K562 (cell line): ENCODE data around the gene PRPF8. TPM values are rescaled to one million over a fixed set of nuclear protein-coding genes. Genes with fewer than 3 reads are reported as not detected.
A peak's percentile ranks its signal among the peaks of the same experiment; 100 is the strongest.

Source experiments
- ATAC-seq: fragments of 200-7000 bp; cut with Tn5 transposase; 3 replicates; pipeline ENCODE4 v1.9.1; 2020; ENCODE audit warnings: moderate library complexity
- BruUV-seq: library from RNA; stranded (reverse); fragments of 400-500 nt; replicated peaks from 2 replicates; lab custom pipeline; 2021; lab: Mats Ljungman, UMichigan
- CTCF ChIA-PET: fragments of 300-600 bp; formaldehyde crosslinking; extraction: SDS; loops from one replicate; lab custom pipeline; 2021; ENCODE audit warnings: low intra/inter-chr PET ratio; lab: Yijun Ruan, JAX
- POLR2A ChIA-PET: fragments of 300-600, 350-650 bp; sonication (Branson Sonifier 250); formaldehyde crosslinking; extraction: SDS; loops from one replicate; lab custom pipeline; 2021; ENCODE audit warnings: antibody characterized with exemption, inconsistent platforms; lab: Yijun Ruan, JAX
- DNase-seq, 4 experiments: peaks; one replicate each; pipeline versions ENCODE4 v3.0.0 to v3.0.0-alpha.2; 2011 to 2018; ENCODE audit warnings: low spot score in 3 of 4, mixed read lengths in 3 of 4; ENCODE audit errors: extremely low read depth in 1 of 4
- FAIRE-seq: peaks from 2 replicates; lab custom pipeline; 2011; peaks lifted over from hg19 to GRCh38; lab: Jason Lieb, UNC
- H2AFZ ChIP-seq: 2 replicates; pipeline ENCODE4 v1.6.0; 2011; ENCODE audit warnings: low read depth, low read length, control low read depth, inconsistent platforms
- H3K27ac ChIP-seq: fragments of 200-600 bp; 3 replicates; pipeline ENCODE4 v1.8.0; 2011; ENCODE audit warnings: low read depth, mild to moderate bottlenecking, control low read depth, inconsistent platforms, low read length, moderate library complexity, mixed read lengths; ENCODE audit errors: extremely low read depth
- H3K27me3 ChIP-seq, 2 experiments: fragments of 300-600 bp in 1 of 2; 2 replicates in 1 of 2; 3 replicates in 1 of 2; pipeline versions ENCODE4 v1.6.0 to v1.8.0; 2011; ENCODE audit warnings: inconsistent platforms in 2 of 2, low read length in 2 of 2, mild to moderate bottlenecking in 1 of 2, mixed read lengths in 1 of 2, moderate library complexity in 1 of 2; ENCODE audit not compliant: control insufficient read depth in 2 of 2, insufficient read depth in 2 of 2
- H3K36me3 ChIP-seq: fragments of 300-600 bp; 3 replicates; pipeline ENCODE4 v1.8.0; 2011; ENCODE audit warnings: mild to moderate bottlenecking, low read length, inconsistent platforms; ENCODE audit not compliant: control insufficient read depth, insufficient read depth
- H3K4me1 ChIP-seq, 2 experiments: fragments of 200-600 bp in 1 of 2; replicated peaks in 1 of 2; 2 replicates in 1 of 2; 3 replicates in 1 of 2; pipeline versions ENCODE4 v1.5.1 to v1.8.0; 2011; ENCODE audit warnings: inconsistent platforms in 2 of 2, low read length in 2 of 2, mild to moderate bottlenecking in 1 of 2, mixed read lengths in 1 of 2, moderate library complexity in 1 of 2; ENCODE audit not compliant: control insufficient read depth in 2 of 2, insufficient read depth in 2 of 2
- H3K4me2 ChIP-seq: 2 replicates; pipeline ENCODE4 v1.6.1; 2011; ENCODE audit warnings: low read length, control low read depth, inconsistent platforms, mixed read lengths; ENCODE audit not compliant: insufficient read depth
- H3K4me3 ChIP-seq: fragments of 200-600 bp; sonication (generic), shearing (Covaris generic); 2 replicates; pipeline ENCODE4 v1.5.1; 2016; ENCODE audit warnings: control low read depth, inconsistent platforms
- H3K79me2 ChIP-seq: fragments of 200-600 bp; 3 replicates; pipeline ENCODE4 v1.8.0; 2011; ENCODE audit warnings: low read length, inconsistent platforms; ENCODE audit not compliant: control insufficient read depth, insufficient read depth
- H3K9ac ChIP-seq, 2 experiments: 2 replicates each; pipeline versions ENCODE4 v1.6.0 to v1.6.1; 2011; ENCODE audit warnings: low read depth in 2 of 2, low read length in 2 of 2, control low read depth in 1 of 2, inconsistent platforms in 1 of 2, mild to moderate bottlenecking in 1 of 2, mixed read lengths in 1 of 2; ENCODE audit not compliant: insufficient read depth in 1 of 2
- H3K9me1 ChIP-seq: one replicate; pipeline ENCODE4 v1.6.0; 2011; ENCODE audit warnings: inconsistent platforms, mild to moderate bottlenecking, low read length, moderate library complexity; ENCODE audit not compliant: control insufficient read depth, insufficient read depth
- H3K9me3 ChIP-seq: replicated peaks from 2 replicates; pipeline ENCODE4 v1.5.1; 2011; ENCODE audit warnings: low read depth, low read length, inconsistent platforms; ENCODE audit not compliant: control insufficient read depth, insufficient read depth
- H4K20me1 ChIP-seq: replicated peaks from 2 replicates; pipeline ENCODE4 v1.6.1; 2011; ENCODE audit warnings: low read length, inconsistent platforms, mixed read lengths; ENCODE audit not compliant: control insufficient read depth, insufficient read depth
- CC2D1A ChIP-seq: fragments of 450-650 bp; IDR thresholded peaks from 2 replicates; pipeline ENCODE4 v1.6.1; 2017; ENCODE audit warnings: mild to moderate bottlenecking
- CXXC5 ChIP-seq: fragments of 250-450 bp; sonication (Bioruptor Pico); IDR thresholded peaks from 2 replicates; pipeline ENCODE4 v1.8.0; 2022; ENCODE audit warnings: inconsistent platforms, mild to moderate bottlenecking, moderate library complexity
- ETS1 ChIP-seq: conservative IDR thresholded peaks from 2 replicates; pipeline ENCODE4 v1.6.1; 2011; ENCODE audit warnings: low read depth, mild to moderate bottlenecking, low read length; ENCODE audit not compliant: control insufficient read depth
- FOXP1 ChIP-seq: sonication (generic); formaldehyde crosslinking; IDR thresholded peaks from 2 replicates; pipeline ENCODE4 v1.8.0; 2022; ENCODE audit warnings: mild to moderate bottlenecking, missing genetic modification reagents
- GATA2 ChIP-seq: sonication (generic); formaldehyde crosslinking; IDR thresholded peaks from 2 replicates; pipeline ENCODE4 v1.4.0; 2020; ENCODE audit warnings: mild to moderate bottlenecking, missing genetic modification reagents
- NBN ChIP-seq: fragments of 450-650 bp; IDR thresholded peaks from 2 replicates; pipeline ENCODE4 v1.6.1; 2016; ENCODE audit warnings: low read depth, mild to moderate bottlenecking
- NEUROD1 ChIP-seq: fragments of 150-350 bp; IDR thresholded peaks from 2 replicates; pipeline ENCODE4 v1.6.1; 2014; ENCODE audit warnings: borderline replicate concordance, low read length, low read depth; ENCODE audit not compliant: partially characterized antibody
- PKNOX1 ChIP-seq: fragments of 450-650 bp; IDR thresholded peaks from 2 replicates; pipeline ENCODE4 v1.6.1; 2016
- RFX1 ChIP-seq: fragments of 450-650 bp; IDR thresholded peaks from 2 replicates; pipeline ENCODE4 v1.6.1; 2016; ENCODE audit warnings: mild to moderate bottlenecking, moderate library complexity
- TAF7 ChIP-seq: fragments of 450-650 bp; IDR thresholded peaks from 2 replicates; pipeline ENCODE4 v1.6.1; 2016; ENCODE audit warnings: missing genetic modification characterization, missing compliant biosample characterization
- U2AF2 ChIP-seq: fragments of 200-400 bp; formaldehyde crosslinking; optimal IDR thresholded peaks from 2 replicates; pipeline ENCODE3; 2017; ENCODE audit warnings: low read depth, mild to moderate bottlenecking, low read length
- WHSC1 ChIP-seq: IDR thresholded peaks from one replicate; pipeline ENCODE4 v1.6.1; 2012; ENCODE audit warnings: low read length, control low read depth, inconsistent platforms
- ZNF609 ChIP-seq: sonication (generic); formaldehyde crosslinking; IDR thresholded peaks from 2 replicates; pipeline ENCODE4 v1.8.1; 2023; ENCODE audit warnings: missing genetic modification reagents, mild to moderate bottlenecking, borderline replicate concordance
- ZNF717 ChIP-seq: fragments of 250-450 bp; sonication (Bioruptor Pico); IDR thresholded peaks from 2 replicates; pipeline ENCODE4 v1.5.0; 2021
- WGBS: fragments of 100-300 bp; shearing (Covaris generic); methylation state at CpG from one replicate; pipeline ENCODE4 v1.1.6; 2016; ENCODE audit warnings: low coverage, mixed read lengths; ENCODE audit not compliant: insufficient coverage; ENCODE audit errors: missing lambda C conversion rate; 5-methylcytosine and 5-hydroxymethylcytosine counted together
- in situ Hi-C: fragments of 300-500 bp; cut with MboI; formaldehyde crosslinking; loops from 4 replicates; pipeline ENCODE4 v1.15.0; 2018; ENCODE audit warnings: inconsistent platforms, mixed read lengths
- intact Hi-C: fragments of 100-400 bp; cut with micrococcal nuclease; formaldehyde crosslinking; loops from 2 replicates; pipeline ENCODE4 v1.14.2; 2022
- polyA plus RNA-seq, 8 experiments: library from polyadenylated mRNA; depleted of rRNA in 4 of 8; stranded (reverse) in 5 of 8; unstranded in 3 of 8; fragments of >200 nt; fragmentation: Nextera tagmentation in 2 of 8; fragmentation: Illumina TruSeq in 1 of 8; extraction: Ambion mirVana in 2 of 8; extraction: Trizol in 1 of 8; gene quantifications; 2 replicates each; pipeline versions ENCODE4 v1.2.1 to v1.2.3, GENCODE V29; 2011 to 2014; ENCODE audit warnings: inconsistent platforms in 1 of 8, missing spikeins in 1 of 8
- total RNA-seq, 7 experiments: library from RNA; depleted of rRNA in 6 of 7; stranded (reverse); fragments of >200 nt in 6 of 7; fragmentation: Illumina TruSeq in 2 of 7; extraction: Trizol in 2 of 7; gene quantifications; 2 replicates each; pipeline versions ENCODE4 v1.2.1 to v1.2.3, GENCODE V29; 2011 to 2021; ENCODE audit warnings: low replicate concordance in 1 of 7

PRPF8 gene
- total and polyA plus RNA-seq, 9 of the 15 experiments (the other 6 are each of a cell fraction or from before 2014, with no cell fraction given), result 64.3 to 294 (median 85.9) TPM

GRCh38 chr17:1647802-1648171, 36.9 kb downstream of the PRPF8 start (continued):
- no peak for TF ChIP-seq ETS1
- TF ChIP-seq GATA2 (CRISPR knock-in tag), result no peak
- no peak for TF ChIP-seq NEUROD1
- TF ChIP-seq CC2D1A, result no peak

- H3K9me1 ChIP-seq, result no peaks in the 10 kb centered on the region
- no peak overlapping the region for H3K27ac ChIP-seq
- ATAC-seq (no peak), FAIRE-seq (no peak), DNase-seq (no peak)
- ChIA-PET CTCF (no interaction called here), POLR2A (no interaction called here)
- H3K9me3 ChIP-seq, result no peaks in the 10 kb centered on the region
- H4K20me1 ChIP-seq, result 0 out of 2 replicates have a peak, but pooled peaks cover 2% of the 10 kb centered on the region
- H2AFZ ChIP-seq, result no peak overlapping the region
- intact Hi-C loops, result no loop called here
- in situ Hi-C loops, result no loop called here
- no peaks in the 10 kb centered on the region for H3K27me3 ChIP-seq
- H3K9ac ChIP-seq, result peak overlapping the region in 1 of 2 experiments; percentile 40; a peak in 1 of 4 replicates
- peaks cover 33% of the 10 kb centered on the region for H3K36me3 ChIP-seq
- no peak overlapping the region for H3K4me3 ChIP-seq
- BruUV-seq, result TSS peak; percentile 30
- no peak overlapping the region for H3K4me2 ChIP-seq
- peaks cover 19 to 66% of the 10 kb centered on the region in 2 experiments for H3K4me1 ChIP-seq
- 86% methylated on average over 7 of the region's 13 CpGs for WGBS
- peaks cover 12% of the 10 kb centered on the region; the same call in 2 of the 3 replicates for H3K79me2 ChIP-seq
- TF ChIP-seq RFX1 (no peak), ZNF717 (no peak), ZNF609 (CRISPR knock-in tag) (no peak), CXXC5 (CRISPR knock-in tag) (no peak), NBN (no peak), U2AF2 (no peak), TAF7 (tag) (no peak), FOXP1 (no peak), WHSC1 (no peak), PKNOX1 (no peak)
These were observed 38.3 kb downstream of the PRPF8 start for GRCh38 chr17:1646199-1646875.
